Activated CD4-positive, CD25-positive, alpha-beta regulatory T cell treated with anti-CD3 and anti-CD28 coated beads, Interleukin-2, amount 50 U/mL, for 16 hours (primary cell): Measurements from ENCODE around the gene PXT1.
"Not testable (repeated sequence)": the region's sequence is repeated elsewhere in the genome, so short reads cannot be mapped to it uniquely, and the experiment has no call there.

Experiments used
- DNase-seq: peaks from one replicate; pipeline ENCODE4 v3.0.0-alpha.2; 2020; ENCODE audit warnings: low read depth, low spot score

PXT1 gene

DNA sequence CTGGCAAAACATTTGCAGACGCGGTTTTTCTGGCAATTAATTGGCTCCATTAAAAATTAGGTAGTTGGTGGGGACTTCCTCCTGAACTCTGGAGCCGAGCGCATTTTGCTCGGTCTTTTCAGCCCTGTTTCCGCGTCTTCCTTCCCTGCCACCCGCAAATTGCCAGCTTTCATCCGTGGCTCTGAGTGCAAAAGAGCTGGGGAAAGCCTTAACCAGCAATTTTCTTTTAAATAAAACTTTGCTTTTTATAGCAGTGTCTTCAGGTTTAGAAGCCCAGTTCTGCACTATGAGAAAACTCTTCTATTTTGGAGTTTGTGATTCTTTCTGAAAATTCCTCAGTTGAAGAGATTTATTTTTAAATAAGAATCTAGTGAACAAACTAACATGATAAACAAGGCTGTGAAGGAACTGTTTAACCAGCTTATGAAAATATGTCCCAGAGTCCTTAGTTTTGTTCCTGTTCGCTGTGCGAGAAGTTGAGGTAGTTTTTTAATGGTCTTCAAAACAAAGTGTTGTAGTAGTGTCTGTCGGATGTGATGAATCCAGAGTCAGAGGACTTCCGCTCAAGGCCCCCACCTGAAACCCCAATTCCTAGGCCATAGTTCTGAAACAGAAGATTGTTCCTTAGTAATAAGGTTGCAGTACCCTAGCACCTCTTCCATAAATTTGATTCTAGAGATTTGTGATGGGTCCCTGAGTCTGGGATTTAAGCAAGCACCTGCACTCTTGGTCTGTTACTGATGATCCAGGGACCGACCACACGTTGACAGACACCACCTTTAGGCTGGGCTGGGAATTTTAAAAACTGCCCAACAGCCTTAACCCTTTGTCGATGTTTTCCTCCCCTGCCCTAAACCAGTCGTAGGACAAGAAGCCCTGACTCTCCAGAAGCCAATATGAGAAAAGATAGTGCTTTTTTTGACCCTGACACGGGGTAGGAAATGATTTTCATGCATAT, 1.1 kb upstream of the PXT1 start:
- no peak for DNase-seq

DNA sequence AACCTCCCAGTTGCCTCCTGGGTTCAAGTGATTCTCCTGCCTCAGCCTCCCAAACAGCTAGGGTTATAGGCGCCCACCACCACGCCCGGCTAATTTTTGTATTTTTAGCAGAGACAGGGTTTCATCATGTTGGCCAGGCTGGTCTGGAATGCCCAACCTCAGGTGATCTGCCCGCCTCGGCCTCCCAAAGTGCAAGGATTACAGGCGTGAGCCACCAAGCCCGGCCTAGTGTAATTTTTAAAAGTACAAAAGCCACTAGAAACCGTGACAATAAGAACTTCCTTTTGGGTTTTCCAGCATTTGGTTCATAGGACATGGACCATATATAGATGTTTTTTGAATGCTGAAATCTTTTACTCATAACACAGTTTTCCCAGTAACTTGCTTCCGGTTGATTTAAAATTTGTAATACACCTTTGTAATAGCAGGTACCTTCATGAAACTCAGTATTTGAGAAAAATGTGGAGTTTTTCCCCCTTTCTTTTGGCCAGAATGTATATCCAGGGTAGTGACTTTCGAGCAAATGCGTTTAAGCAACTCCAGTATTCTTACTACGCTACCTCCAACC, 467 bp downstream of the PXT1 start:
- no peak for DNase-seq

DNA sequence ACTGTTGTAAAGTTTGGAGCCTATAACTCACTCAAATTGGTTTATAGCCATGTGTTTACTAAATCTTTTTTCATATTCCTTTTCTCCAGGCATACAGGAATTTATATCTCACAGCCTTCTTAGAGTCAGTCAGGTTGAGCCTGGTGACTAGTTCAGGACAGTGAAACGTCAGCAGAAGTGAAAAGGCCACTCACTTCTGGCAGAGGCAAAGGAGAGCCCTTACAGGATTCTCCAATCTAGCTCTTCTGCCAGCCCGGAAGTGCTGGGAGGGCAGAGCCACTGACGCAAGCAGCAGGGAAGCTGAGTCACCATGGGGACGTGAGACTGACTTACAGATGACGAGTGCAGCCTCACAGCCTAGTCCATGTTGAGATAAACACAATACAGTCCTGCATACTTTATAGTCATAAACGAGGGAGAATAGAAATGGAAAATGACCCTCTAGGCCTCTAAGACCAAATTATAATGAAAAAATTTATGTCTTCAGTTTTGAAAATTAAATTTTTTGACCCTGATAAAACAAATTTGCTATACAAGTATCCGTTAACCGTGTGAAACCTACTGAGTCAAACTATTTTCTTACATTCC, 1.3 kb downstream of the PXT1 start:
- DNase-seq = peak; percentile 52

DNA sequence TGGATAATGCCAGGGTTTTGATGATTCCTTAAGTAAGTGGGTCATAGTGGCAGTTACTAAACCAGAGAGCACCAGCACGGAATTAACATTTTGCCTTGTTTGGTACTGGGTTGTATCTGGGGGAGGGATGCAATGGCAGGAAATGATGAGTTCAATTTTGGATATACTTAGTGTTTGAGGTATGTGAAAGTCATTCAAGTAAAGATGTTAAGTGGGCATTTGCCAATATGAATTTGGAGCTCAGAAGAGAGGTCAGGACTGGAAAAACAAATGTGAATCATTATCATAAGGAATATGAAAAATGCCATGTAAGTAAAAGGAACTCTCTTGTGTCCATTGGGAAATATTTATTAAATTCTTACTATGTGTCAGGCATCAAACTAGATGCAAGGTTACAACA, 6.2 kb downstream of the PXT1 start:
- DNase-seq = no peak

DNA sequence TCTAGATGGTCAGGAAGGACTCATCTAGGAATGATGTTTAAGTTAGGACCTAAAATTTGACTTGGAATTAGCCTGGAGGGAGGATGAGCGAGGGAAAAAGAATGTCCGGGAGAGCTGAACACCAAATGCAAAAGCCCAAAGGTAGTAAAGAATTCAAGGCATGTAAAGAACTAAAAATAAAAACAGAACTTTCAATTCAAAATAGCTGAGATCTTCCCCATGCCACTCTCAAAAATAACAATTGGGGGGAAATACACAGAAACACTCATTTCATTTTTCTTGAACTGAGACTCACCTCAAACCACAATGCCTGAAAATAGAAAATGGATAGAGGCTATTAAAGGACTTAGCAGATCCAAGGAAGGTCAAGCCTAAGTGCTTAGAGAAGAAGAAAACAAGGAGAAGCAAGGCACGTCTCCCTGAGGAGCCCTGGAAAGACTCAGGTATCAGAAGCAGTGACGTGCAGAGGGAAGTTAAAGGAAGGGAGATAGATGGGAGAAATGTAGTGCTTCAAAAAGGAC, 10.4 kb downstream of the PXT1 start:
- DNase-seq = no peak

DNA sequence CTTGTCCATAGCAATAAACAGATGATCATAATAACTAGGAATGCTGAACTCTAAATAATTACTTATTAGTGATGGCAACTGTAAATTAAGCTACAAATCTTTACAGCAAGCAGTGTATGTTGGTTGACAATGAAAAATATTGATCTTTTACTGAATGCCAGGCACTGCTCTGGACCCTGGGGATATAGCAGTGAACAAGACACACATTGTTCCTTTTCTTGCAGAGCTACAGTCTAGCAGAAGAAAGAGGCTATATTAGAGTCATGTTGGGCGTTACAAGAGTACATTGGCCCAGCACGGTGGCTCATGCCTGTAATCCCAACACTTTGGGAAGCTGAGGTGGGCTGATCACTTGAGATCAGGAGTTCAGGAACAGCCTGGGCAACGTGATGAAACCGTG, 11.5 kb downstream of the PXT1 start:
- DNase-seq = no peak

DNA sequence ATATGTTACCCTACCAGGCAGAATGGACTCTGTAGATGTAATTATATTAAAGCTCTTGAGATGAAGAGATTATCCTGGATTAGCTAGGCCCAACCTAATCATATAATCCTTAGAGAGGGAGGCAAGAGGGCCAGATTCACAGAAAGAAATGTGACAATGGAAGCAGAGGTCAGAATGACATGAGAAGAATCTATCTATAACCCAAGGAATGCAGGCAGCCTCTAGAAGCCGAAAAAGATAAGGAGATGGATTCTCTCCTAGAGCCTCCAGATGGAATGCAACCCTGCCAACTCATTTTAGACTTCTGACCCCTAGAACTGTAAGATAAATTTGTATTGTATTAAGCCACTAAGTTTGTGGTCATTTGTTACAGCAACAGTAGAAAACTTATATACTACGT, 12.3 kb downstream of the PXT1 start:
- no peak for DNase-seq

DNA sequence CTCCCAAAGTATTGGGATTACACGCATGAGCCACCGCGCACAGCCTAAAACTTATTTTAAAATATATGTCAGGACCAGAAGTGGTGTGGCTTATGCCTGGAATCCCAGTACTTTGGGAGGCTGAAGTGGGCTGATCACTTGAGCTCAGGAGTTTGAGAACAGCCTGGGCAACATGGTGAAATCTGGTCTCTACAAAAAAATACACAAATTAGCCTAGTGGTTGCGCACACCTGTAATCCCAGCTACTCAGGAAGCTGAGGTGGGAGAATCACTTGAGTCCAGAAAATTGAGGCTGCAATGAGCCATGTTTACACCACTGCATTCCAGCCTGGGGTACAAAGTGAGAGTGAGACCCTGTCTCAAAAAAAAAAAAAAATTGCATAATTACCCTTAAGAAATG, 13.7 kb downstream of the PXT1 start:
- no peak for DNase-seq

DNA sequence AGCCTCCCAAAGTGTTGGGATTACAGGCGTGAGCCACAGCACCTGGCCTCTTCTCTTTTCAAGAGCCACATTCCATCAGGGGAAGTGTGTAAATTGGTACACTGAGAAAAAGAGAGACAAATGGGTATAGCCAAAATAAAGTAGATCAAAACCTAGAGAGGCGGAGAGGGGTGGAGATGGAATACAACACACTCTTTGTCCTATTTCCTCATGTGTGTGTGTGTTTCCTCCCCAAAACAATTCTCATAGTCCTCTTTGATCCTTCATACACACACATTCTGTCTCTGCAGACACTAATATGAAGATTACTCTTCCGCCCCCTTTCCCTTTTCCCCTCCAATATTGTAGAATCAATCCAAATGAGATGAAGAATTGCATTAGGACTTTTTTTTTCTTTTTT, 16.0 kb downstream of the PXT1 start:
- DNase-seq = no peak

DNA sequence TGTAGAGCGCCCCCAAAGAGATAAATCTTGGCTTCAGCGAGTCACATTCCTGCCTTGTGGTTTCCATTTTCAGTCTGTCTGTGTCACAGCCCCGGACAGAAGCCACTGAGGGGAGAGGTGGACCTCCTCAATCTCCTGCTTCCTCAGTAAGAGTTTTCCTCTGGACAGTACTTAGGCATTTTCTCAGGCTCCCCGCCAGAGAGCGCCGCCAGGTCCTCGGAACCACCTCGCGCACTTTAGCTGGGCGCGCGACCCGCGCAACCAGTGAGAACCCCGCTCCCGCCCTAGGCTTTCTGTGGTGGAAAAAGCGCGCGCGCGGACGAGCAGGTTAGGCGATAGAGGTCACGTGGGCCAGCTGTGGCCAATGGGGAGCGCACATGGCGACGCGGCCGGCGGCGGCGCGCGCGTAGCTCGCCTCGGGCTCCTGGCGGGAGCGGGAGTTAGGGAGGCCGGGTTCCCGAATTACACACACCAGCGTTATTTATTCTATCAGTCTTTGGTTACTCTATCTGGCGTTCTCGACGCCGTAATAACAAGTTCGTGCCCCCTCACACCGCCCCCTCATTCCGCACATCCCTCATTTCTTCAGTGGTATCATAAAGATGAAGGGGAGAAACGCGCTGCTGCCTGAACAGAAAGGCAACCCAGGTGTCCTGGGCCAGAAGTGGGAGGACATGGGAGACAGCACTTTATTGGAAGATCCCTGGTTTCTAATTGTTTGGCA, 19.4 kb downstream of the PXT1 start:
- peak; percentile 96 for DNase-seq

DNA sequence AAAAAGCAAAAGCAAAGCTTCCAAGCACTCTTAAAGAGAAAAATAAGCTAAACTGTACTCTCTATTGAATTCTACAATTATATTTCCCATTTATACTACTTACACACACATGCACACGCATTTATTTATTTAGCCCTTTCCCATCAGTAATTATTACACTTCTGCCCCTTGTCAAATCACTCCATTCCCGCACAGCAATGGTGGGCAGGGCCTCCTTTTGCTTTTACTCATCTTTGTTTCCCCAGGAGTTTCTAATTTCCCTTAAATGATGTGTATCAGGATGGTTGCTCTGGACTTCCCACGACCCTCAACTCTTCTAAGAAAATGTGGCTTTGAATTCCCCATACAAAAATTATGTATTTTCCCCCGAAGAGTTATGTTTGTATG, 19.9 kb downstream of the PXT1 start:
- no peak for DNase-seq

DNA sequence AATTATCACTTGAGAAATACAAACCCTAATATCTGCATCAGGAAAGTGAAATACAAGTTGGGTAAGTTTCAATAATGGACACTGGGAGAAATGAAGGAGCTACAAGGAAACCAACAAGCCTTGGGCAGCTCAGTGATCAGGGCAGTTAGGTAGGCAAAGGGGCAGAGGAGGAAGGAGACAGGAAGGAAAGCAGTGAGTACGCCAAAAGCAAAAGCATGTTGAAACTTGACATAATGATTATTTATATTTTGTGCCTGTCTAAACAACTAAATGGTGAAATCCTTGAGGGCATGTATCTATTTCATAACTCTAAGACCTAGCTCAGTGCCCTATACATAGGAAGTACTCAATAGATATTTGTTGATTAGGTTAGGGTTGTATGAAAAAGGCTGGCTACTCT, 23.3 kb downstream of the PXT1 start:
- no peak for DNase-seq

DNA sequence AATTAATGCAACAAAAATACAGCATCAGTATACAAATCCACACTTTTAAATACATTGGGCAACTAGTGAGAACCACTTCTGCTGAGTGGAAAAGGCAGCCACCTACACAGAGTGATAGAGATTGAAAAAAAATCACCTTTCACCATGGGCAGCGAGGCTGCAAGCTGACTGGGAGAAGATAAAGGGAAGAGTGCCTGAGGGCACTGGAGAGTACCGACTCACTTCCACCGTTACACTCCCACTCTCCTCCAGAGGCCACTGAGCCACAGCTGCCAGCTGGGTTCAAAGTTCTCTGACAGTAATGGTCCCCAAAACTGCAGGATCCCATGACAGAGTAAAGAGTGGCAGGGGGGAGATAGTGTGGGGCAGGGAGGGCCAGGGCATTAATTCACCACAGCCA, 24.1 kb downstream of the PXT1 start:
- no peak for DNase-seq

DNA sequence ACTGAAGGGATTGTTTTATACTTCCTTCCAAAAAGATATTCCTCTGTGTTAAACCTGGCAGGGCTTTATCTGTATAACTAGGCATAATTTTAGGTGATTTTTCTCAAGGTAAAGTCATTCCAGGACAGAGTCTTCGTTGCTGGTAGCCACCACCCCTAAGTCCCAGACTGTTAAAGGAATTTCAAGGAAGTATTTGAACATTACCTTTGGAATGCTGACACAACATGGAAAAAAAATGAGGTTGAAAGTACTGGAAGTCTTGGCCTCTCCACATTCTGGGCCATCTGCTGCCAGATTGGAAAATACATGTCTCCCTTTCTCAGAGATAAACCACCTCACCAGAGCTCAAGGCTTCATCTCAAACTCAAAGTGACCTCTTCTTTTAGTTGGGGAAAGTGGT, 28.2 kb downstream of the PXT1 start:
- no peak for DNase-seq

DNA sequence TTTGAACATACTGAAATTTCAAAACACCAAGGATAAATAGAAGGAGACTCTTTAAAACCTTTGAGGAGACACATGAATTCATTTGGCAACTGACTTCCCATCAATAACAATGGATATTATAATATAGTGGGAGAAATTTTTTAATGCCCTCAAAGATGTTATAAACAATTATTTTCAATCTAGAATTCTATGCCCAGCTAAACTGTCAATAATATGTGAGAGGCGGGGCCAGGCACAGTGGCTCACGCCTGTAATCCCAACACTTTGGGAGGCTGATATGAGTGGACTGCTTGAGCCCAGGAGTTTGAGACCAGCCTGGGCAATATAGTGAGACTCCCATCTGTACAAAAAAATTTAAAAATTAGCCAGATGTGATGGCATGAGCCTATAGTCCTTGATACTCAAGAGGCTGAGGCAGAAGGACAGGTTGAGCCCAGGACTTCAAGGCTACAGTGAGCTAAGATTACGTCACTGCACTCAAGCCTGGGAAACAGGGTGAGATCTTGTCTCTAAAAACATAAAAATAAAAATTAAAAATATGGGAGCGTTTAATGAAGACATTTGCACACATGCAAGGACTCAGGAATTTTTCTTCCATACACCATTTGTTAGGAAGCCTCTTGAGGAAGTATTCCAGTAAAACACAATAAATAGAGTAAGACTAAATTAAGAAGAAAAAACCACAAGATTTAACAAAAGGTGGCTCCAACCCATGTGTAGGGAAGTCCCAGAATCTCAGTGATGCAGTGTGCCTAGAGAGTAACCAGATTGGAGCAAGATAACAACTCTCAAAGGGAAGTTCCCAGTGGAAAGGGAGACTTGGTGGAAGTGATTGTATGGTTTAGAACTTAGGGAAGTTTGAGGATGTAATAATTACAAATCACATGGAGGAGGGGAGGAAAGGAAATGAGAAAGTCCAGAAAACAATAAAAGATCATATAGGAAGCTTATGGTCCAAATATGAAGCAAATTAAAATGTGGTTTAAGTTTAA, 28.9 kb downstream of the PXT1 start:
- no peak for DNase-seq

DNA sequence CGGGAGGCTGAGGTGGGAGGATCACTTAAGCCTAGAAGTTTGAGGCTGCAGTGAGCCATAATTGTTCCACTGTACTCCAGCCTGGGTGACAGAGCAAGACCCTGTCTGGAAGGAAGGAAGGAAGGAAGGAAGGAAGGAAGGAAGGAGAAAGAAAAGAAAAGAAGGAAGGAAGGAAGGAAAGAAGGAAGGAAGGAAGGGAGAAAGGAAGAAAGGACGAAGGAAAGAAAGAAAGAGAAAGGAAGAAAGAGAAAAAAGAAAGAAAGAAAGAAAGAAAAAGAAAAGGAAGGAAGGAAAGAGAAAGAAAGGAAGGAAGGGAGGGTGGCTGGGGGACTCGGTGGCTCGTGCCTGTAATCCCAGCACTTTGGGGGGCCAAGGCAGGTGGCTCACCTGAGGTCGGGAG, 32.9 kb downstream of the PXT1 start:
- not testable (repeated sequence) for DNase-seq

DNA sequence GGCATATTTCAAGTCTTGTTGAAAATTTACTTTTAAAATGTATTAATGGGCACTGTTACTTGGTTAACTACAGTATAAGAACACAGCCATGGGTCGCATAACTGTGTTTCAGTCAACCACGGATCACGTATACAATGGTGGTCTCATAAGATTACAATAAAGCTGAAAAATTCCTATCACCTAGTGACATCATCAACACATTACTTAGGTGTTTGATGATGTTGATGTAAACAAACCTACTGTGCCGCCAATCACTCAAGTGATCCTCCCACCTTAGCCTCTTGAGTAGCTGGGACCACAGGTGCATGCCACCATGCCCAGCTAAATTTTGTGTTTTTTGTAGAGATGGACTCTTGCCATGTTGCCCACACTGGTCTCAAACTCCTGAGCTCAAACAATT, 38.5 kb downstream of the PXT1 start:
- DNase-seq = no peak

DNA sequence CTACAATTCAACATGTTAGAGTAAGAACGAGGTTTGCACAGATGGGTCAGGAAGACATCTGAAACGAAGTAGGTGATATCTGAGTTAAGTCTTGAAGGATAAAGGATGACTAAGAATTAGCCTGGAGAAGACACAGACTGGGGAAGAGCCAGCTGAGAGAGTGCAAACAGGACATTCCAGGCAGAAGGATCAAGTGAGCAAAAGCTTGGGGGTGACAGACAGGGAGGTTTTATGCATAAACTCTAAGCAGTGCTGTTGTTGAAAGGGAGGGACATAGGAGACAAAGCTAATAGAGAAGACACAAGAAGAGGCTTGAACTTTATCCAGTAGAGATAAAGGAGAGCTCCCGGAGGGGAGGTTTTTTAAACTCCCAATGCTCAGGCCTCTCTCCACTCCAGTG, 40.2 kb downstream of the PXT1 start:
- DNase-seq = no peak

DNA sequence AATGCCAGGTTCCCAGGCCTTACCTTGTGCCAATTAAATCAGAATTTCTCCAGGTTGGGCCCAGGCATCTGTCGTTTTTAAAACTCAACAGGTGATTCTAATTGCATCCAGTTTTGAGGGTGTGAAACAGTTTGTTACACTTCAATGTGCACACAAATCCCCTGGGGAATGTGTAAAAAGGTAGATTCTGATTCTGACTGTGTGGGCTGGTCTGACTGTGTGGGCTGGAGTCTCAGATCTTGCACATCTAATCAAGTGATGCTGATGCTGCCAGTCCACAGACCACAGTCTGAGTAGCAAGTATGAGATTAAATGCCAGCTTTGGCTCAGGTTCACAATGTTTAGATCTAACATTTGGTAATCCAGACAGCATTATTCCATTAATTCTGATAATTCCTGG, 42.7 kb downstream of the PXT1 start:
- no peak for DNase-seq

DNA sequence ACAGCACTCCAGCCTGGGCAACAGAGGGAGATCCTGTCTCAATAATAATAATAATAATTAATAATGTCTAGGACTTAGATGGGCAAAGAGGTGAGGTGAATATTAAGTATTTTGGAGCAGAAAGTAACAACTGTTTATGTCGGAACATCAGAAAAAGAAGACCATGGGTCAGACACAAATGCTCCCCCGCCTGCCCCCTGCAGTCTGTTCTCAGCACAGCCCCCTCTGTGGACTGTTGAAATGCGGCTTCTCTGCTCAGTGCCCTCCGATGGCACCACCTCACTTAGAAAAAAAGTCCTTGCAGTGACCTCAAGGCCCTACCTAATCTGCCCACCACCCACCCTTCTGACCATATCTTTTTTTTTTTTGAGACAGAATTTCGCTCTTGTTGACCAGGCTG, 50.0 kb downstream of the PXT1 start:
- DNase-seq = no peak

DNA sequence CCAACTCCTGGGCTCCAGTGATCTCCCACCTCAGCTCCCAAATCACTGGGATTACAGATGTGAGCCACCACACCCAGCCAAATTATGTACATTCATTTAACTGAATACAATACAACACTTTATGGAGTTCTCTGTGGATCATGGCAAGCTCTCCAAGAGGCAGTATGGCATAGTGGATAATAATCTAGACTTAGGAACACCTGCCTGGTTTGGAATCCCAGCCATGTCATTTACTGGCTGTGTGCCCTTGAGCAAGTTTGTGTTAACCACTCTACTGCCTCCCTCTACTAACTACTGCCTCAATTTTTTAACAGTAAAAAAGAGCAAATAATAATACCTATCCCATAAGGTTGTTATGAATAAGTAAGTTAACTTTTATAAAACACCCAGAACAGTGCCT, 53.3 kb downstream of the PXT1 start:
- no peak for DNase-seq
